Liver (tissue), 9 donors: ENCODE measurements around the gene SH3PXD2B. TPM values are rescaled to one million over a fixed set of nuclear protein-coding genes. Genes with fewer than 3 reads are reported as not detected.

Experiments
- DNase-seq: peaks from one replicate; pipeline ENCODE4 v3.0.0-alpha.2; 2017; ENCODE audit warnings: low spot score
- H3K27ac ChIP-seq, 2 donors: one replicate each; pipeline ENCODE4 v1.7.0; 2013; ENCODE audit warnings: inconsistent platforms in 2 of 2, low read length in 2 of 2, control low read depth in 1 of 2, low read depth in 1 of 2, mild to moderate bottlenecking in 1 of 2
- H3K27me3 ChIP-seq, 4 donors: one replicate each; pipeline versions ENCODE4 v1.6.1 to v1.7.0; 2013; ENCODE audit warnings: low read length in 3 of 4, inconsistent platforms in 1 of 4, mild to moderate bottlenecking in 1 of 4, moderate library complexity in 1 of 4; ENCODE audit not compliant: control insufficient read depth in 4 of 4, insufficient read depth in 4 of 4
- H3K36me3 ChIP-seq, 4 donors: one replicate each; pipeline versions ENCODE4 v1.6.1 to v1.7.0; 2013; ENCODE audit warnings: low read length in 3 of 4, mild to moderate bottlenecking in 3 of 4, low read depth in 1 of 4, moderate library complexity in 1 of 4; ENCODE audit not compliant: control insufficient read depth in 4 of 4, insufficient read depth in 3 of 4
- H3K4me1 ChIP-seq, 4 donors: one replicate each; pipeline versions ENCODE4 v1.6.1 to v1.7.0; 2013; ENCODE audit warnings: low read length in 3 of 4, mild to moderate bottlenecking in 3 of 4, moderate library complexity in 1 of 4; ENCODE audit not compliant: control insufficient read depth in 4 of 4, insufficient read depth in 4 of 4
- H3K4me3 ChIP-seq, 3 donors: one replicate each; pipeline versions ENCODE4 v1.6.1 to v1.7.0; 2013; ENCODE audit warnings: low read length in 3 of 3, control low read depth in 1 of 3, low read depth in 1 of 3, mild to moderate bottlenecking in 1 of 3
- H3K9ac ChIP-seq, 2 donors: one replicate each; pipeline ENCODE4 v1.7.0; 2013; ENCODE audit warnings: low read length in 2 of 2, mild to moderate bottlenecking in 2 of 2, moderate library complexity in 2 of 2, control low read depth in 1 of 2, low read depth in 1 of 2
- H3K9me3 ChIP-seq, 4 donors: one replicate each; pipeline versions ENCODE4 v1.6.1 to v1.7.0; 2013; ENCODE audit warnings: low read length in 3 of 4; ENCODE audit not compliant: control insufficient read depth in 4 of 4
- CTCF ChIP-seq: fragments of 150-350 bp; IDR thresholded peaks from 2 replicates; pipeline ENCODE4 v1.5.1; 2017; ENCODE audit warnings: improper control_type of control experiment, low read depth, low read length; ENCODE audit not compliant: missing input control
- EGR1 ChIP-seq, 2 donors: IDR thresholded peaks; 2 replicates each; pipeline ENCODE4 v1.6.1; 2016 to 2018; ENCODE audit warnings: antibody characterized with exemption in 2 of 2, low read depth in 2 of 2
- FOXA1 ChIP-seq: IDR thresholded peaks from 2 replicates; pipeline ENCODE4 v1.6.1; 2016; ENCODE audit warnings: antibody characterized with exemption
- FOXA2 ChIP-seq: IDR thresholded peaks from 2 replicates; pipeline ENCODE4 v1.6.1; 2016; ENCODE audit warnings: antibody characterized with exemption
- GABPA ChIP-seq, 2 donors: IDR thresholded peaks in 1 of 2; conservative IDR thresholded peaks in 1 of 2; 2 replicates each; pipeline ENCODE4 v1.6.1; 2016; ENCODE audit warnings: antibody characterized with exemption in 2 of 2, mild to moderate bottlenecking in 1 of 2, moderate library complexity in 1 of 2
- HNF4A ChIP-seq, 2 donors: conservative IDR thresholded peaks; 2 replicates each; pipeline ENCODE4 v1.6.1; 2016; ENCODE audit warnings: antibody characterized with exemption in 2 of 2, mild to moderate bottlenecking in 2 of 2
- HNF4G ChIP-seq: IDR thresholded peaks from 2 replicates; pipeline ENCODE4 v1.6.1; 2016; ENCODE audit warnings: antibody characterized with exemption
- JUND ChIP-seq, 2 donors: IDR thresholded peaks; 2 replicates each; pipeline ENCODE4 v1.6.1; 2016; ENCODE audit warnings: antibody characterized with exemption in 2 of 2
- MAX ChIP-seq: IDR thresholded peaks from 2 replicates; pipeline ENCODE4 v1.6.1; 2016; ENCODE audit warnings: antibody characterized with exemption
- NR2F2 ChIP-seq: IDR thresholded peaks from 2 replicates; pipeline ENCODE4 v1.6.1; 2016; ENCODE audit warnings: antibody characterized with exemption
- RAD21 ChIP-seq, 2 donors: IDR thresholded peaks; 2 replicates each; pipeline ENCODE4 v1.6.1; 2016; ENCODE audit warnings: antibody characterized with exemption in 2 of 2, mild to moderate bottlenecking in 2 of 2
- REST ChIP-seq: IDR thresholded peaks from 2 replicates; pipeline ENCODE4 v1.6.1; 2016; ENCODE audit warnings: antibody characterized with exemption, mild to moderate bottlenecking
- RXRA ChIP-seq, 2 donors: IDR thresholded peaks; 2 replicates each; pipeline ENCODE4 v1.6.1; 2017 to 2018; ENCODE audit warnings: antibody characterized with exemption in 2 of 2, mild to moderate bottlenecking in 1 of 2
- SP1 ChIP-seq: IDR thresholded peaks from 2 replicates; pipeline ENCODE4 v1.6.1; 2018; ENCODE audit warnings: antibody characterized with exemption, mild to moderate bottlenecking
- TAF1 ChIP-seq: conservative IDR thresholded peaks from 2 replicates; pipeline ENCODE4 v1.6.1; 2016; ENCODE audit warnings: antibody characterized with exemption, mild to moderate bottlenecking
- YY1 ChIP-seq: IDR thresholded peaks from 2 replicates; pipeline ENCODE4 v1.6.1; 2016; ENCODE audit warnings: antibody characterized with exemption, mild to moderate bottlenecking
- ZBTB33 ChIP-seq: IDR thresholded peaks from 2 replicates; pipeline ENCODE4 v1.6.1; 2016; ENCODE audit warnings: antibody characterized with exemption
- whole genome bisulfite sequencing: extraction: QIAGEN DNeasy Blood & Tissue Kit; methylation state at CpG from one replicate; pipeline ENCODE4 v1.1.7; 2013; 5-methylcytosine and 5-hydroxymethylcytosine counted together
- polyA plus RNA-seq, 2 donors: library from polyadenylated mRNA; stranded (reverse) in 1 of 2; unstranded in 1 of 2; fragments of 200-250 nt in 1 of 2; fragments of >200 nt in 1 of 2; fragmentation: Nextera tagmentation in 1 of 2; extraction: Ambion mirVana in 1 of 2; gene quantifications; one replicate each; pipeline versions ENCODE4 v1.2.1 to v1.2.3, GENCODE V29; 2013 to 2015
- total RNA-seq, 2 donors: library from RNA; depleted of rRNA; stranded (reverse); fragments of >200 nt; gene quantifications; one replicate each; pipeline ENCODE4 v1.2.3, GENCODE V29; 2014
- TF ChIP-seq, protein P1 (sequence below): IDR thresholded peaks from 2 replicates; pipeline ENCODE4 v1.6.1; 2016; ENCODE audit warnings: antibody characterized with exemption
- donor health status: healthy.
- donor health status: healthy.
- donor health status: healthy.
- donor health status: healthy.
- donor health status: healthy.

The SH3PXD2B gene
- total and polyA plus RNA-seq, 4 donors: 1.1 to 3.3 (median 2.2) TPM

DNA sequence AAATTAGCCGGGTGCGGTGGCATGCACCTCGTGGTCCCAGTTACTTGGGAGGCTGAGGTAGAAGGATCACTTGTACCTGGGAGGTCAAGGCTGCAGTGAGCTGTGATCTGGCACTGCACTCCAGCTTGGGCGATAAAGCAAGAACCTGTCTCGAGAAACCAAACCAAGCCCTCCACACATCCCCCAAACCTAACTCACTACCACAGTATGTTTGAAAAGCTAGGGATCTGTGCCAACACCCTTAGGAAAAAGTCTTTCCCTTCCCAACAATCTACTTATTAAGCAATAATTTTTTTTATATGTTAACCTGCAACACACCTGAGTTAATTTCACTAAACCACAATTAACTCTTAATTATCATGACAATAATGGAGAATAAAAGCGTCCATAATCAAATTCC is 173.0 kb downstream of the SH3PXD2B start:
- Histone ChIP-seq H3K9ac (no peak overlapping the region), H3K9me3 (no peaks in the 10 kb centered on the region), H3K36me3 (no peaks in the 10 kb centered on the region), H3K27me3 (no peaks in the 10 kb centered on the region), H3K4me3 (no peak overlapping the region), H3K27ac (no peak overlapping the region), H3K4me1 (peaks cover 1 to 20% (median 14%) of the 10 kb centered on the region in 4 donors)
- 95% methylated on average over 6 of the region's 6 CpGs for WGBS
- TF ChIP-seq, protein P1, sequence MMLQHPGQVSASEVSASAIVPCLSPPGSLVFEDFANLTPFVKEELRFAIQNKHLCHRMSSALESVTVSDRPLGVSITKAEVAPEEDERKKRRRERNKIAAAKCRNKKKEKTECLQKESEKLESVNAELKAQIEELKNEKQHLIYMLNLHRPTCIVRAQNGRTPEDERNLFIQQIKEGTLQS: no peak
- no peak for TF ChIP-seq GABPA (IDR thresholded peaks at IDR 0.05 in 1 of 2, conservative IDR thresholded peaks at IDR 0.05 in 1 of 2)
- no peak for TF ChIP-seq EGR1 (IDR thresholded peaks at IDR 0.05; ENCODE audit: low read depth in 2 of 2)
- DNase-seq: no peak

- no peak for TF ChIP-seq YY1
- no peak for TF ChIP-seq GABPA (IDR thresholded peaks at IDR 0.05 in 1 of 2, conservative IDR thresholded peaks at IDR 0.05 in 1 of 2)
- no peak for TF ChIP-seq EGR1 (IDR thresholded peaks at IDR 0.05; ENCODE audit: low read depth in 2 of 2)
- no peak for TF ChIP-seq MAX
- no peak for TF ChIP-seq RXRA (IDR thresholded peaks at IDR 0.05)
- no peak for TF ChIP-seq FOXA1
- no peak for TF ChIP-seq ZBTB33
- no peak for TF ChIP-seq TAF1
- no peak for TF ChIP-seq RAD21 (IDR thresholded peaks at IDR 0.05)
- TF ChIP-seq HNF4G: no peak
- no peak for TF ChIP-seq CTCF
- no peak for TF ChIP-seq NR2F2
- TF ChIP-seq REST: no peak
- TF ChIP-seq, protein P1: no peak
- no peak for TF ChIP-seq JUND (IDR thresholded peaks at IDR 0.05)
- TF ChIP-seq FOXA2: no peak
- TF ChIP-seq HNF4A (conservative IDR thresholded peaks at IDR 0.05): no peak
- no peak for TF ChIP-seq SP1
- H3K4me3 ChIP-seq: no peak overlapping the region
- no peak for DNase-seq
- no peak overlapping the region for H3K9ac ChIP-seq
- no peaks in the 10 kb centered on the region for H3K36me3 ChIP-seq
- H3K9me3 ChIP-seq: no peaks in the 10 kb centered on the region
- 81% methylated on average over 4 of the region's 4 CpGs for WGBS
- peaks cover 1 to 20% (median 14%) of the 10 kb centered on the region in 4 donors for H3K4me1 ChIP-seq
- H3K27me3 ChIP-seq: no peaks in the 10 kb centered on the region
- no peak overlapping the region for H3K27ac ChIP-seq
Observed at GRCh38 chr5:172280929-172281328, 173.4 kb downstream of the SH3PXD2B start.
